IPS DF 19.7 (cell line): ENCODE results near the gene KDM4C.
"Not testable (repeated sequence)": the region's sequence is repeated elsewhere in the genome, so short reads cannot be mapped to it uniquely, and the experiment has no call there.

Source experiments
- DNase-seq: peaks from one replicate; pipeline ENCODE4 v3.0.0-alpha.2; 2013; ENCODE audit warnings: low read depth, low spot score

KDM4C gene

DNA sequence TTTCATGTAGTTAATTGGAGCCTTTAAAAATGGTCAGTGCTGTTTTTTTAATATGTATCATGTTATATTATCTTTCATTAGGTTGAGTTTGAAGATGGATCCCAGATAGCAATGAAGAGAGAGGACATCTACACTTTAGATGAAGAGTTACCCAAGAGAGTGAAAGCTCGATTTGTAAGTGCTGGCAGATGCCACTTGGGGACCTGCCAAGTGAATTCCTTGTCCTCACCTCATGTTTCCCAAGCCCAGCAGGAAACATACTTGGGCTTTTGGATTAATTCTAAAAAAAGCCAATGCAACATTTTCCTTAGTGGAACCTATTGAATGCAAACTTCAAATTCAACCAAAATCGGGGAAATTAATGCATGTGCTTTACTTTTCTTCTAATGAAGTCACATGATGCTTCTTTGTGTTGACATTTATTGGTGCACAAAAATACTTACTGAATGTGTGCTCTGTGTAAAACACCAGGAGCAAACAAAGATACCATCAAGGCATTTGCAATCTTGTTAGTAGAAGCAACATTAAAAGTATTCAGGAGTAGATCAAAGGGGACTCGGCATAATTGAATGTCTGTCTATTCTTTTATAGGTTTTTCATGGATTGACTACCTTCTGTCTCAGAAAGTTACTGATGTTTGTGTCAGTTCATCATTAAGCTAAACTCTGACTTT lies 412.1 kb downstream of the KDM4C start:
- DNase-seq = no peak

DNA sequence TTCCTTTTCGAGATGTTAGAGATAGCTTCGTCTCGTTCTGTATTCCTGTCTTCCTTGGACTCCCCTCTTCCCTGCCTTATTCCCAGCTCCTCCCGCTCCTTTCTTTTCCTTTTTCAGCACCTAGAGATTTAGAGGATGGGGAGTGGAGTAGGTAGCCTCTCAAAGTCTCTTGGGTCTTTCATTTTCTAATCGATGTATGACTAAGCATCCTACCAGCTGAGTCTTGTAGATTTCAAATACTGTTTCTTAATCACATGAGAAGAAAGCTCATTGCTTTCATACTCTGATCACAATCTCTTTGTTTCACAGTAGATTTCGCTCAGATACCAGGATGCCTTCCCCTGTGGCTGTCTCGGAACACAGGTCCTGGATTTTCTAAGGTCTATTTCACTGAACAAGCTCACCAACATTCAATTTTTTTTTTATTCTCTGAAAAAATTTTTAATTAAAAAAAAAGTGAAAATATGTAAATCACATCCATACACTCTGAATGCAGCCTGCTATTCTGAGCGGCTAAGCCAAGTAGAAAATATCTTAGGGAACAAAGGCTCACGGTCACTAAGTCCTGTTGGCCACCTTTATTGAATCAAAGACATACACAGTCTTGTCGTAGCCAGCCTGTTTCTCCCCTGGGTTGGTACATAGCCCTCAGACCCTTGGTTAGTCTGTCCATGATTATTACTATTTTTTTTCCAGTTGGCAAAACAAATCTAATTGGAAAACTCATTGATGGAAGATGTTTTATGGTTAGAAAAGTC lies 413.8 kb downstream of the KDM4C start:
- no peak for DNase-seq

DNA sequence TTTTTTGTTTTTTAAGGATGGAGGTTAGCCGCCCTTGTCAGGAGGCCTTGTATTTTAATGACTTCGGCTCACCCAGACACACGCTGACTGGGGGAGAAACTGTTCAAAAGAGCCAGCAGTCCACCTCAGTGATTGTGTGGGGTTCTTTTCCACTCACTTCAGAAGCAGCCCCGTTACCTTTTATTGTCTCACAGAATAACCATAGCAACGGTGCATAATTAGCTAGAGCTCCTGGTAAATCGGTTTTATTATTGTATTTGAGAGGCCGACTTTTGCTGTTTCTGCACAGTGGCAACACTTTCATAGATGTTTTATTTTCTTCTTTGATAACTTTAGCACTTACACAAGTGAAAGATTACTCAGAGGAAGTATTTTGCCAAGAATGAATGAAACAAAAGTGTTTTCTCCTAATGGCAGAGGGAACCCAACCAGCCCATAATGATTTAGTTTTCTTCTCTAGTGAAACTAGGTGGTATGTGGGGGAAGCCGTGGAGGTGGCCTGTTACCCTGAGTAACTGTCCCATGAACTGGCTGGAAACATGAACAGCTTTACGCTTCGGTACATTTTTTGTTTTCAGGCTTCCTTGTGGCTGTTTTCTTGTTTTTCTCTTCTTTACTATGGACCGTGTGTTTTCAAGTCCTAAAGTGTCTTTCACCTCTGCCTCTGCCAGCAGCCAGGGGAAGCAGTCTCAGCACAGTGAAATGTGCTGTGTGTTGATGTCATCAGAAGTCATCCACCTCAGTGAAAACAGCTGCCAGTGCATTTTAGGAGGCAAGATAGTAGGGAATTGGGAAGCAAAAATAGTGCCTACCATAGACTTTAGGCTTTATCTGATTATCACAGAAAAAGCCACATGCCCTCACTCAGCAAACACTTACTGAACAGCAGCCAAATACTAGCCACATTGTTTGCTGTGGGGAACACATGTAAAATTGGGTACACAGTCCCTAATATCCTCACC lies 414.7 kb downstream of the KDM4C start:
- DNase-seq = no peak

DNA sequence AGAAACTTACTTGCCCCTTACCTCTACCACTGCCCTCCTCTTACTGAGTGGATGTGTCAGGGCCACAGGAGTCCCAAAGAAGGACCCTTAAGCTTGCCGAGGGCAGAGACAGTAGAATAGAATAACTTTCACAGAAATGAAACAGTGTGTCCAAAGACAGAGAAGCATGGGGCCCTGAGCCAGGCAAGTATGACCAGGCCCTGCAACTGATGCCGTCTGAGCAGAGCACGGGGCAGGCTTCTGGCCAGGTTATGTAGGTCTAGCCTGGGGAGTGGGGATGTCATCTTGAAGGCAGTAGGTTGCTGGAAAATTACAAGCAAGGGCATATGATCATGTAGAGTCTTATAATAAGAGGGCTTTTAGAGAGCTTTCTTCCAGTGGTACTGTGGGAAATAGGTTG lies 415.4 kb downstream of the KDM4C start:
- DNase-seq = no peak

DNA sequence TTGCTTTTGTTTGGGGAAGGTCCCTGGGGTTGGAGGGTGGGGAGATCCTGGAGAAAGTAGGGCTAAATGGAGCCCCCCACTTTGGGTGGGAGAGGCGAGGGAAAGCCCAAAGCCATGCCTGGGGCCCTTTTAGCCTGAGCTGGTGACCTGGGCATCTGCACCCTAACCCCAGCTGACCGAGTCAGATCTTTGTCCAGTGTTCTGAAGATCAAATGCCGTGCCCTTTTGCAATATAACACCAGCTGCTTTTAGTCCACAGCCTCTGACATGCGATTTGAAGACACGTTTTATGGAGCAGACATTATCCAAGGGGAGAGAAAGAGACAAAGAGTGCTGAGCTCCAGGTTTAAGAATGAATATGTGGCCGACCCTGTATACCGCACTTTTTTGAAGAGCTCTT lies 416.5 kb downstream of the KDM4C start:
- no peak for DNase-seq

DNA sequence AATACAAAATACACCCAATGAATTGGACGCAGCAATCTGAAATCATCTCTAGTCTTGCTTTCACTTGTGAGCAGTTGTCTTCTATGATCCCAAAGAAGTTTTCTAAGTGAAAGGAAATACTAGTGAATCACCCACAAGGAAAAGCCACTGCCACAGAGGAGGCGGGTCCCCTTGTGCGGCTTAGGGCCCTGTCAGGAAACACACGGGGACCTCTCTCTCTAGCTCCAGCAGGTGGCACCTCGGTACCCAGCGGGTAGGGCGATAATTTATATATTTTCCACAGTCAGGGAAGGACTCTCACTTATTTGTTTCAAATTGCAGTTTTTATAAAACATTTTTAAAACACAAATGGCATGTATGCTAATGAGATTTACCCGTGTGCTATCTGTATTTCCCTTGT lies 417.1 kb downstream of the KDM4C start:
- no peak for DNase-seq

DNA sequence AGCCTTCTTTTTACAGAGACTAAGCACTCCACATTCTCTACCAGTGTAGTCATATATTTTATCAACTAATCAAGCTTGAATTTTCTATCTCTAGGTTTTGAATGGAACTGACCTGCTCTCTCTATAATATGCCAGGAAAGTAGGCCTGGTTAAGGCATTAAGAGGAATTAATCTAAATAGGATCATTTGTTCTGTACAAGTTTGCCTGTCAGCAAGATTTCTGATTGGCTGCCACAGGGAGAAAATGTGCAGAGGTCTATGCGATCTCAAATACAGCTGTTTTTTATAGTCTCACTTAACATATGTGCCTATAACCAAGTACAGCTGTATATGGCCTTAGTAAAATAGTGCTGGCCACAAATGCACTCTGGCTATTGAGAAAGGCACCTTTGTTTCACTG lies 418.8 kb downstream of the KDM4C start:
- DNase-seq = no peak

DNA sequence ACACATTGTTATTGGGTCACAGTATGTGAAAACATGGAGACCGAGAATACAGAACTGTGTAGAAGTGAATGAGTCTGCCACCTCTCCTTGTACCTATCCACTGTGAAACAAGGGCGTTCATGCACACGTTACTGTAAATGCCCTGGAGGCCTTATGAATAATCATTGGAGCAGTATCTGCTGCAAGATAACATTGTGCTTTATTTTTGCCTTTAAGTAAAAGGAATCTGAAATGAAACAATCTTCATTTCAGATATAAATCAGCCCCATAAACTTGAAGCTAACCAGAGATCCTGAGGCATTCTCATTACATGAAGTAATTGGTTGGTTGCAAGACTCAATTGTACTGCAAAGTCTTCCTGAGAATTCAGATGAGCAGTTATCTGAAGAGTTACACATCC lies 419.6 kb downstream of the KDM4C start:
- no peak for DNase-seq

DNA sequence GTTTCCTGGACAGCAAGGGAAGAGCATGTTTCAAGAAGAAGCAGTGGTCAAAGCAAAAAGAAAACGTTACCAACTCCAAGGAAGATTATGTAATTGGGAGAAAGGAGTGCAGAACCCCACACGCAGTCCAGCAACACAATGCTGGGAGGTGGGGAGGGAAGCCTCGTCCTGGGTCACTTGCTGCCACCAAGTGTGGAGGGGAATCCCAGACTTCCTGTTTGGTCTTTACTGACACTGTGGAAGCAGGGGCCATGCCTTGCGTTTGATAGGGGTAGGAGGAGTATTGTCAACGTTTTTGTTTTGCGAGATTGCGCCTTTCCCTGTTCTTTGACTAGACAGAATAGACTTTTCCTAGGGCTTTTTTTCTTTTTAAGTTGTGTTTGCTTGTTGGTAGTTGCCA lies 421.0 kb downstream of the KDM4C start:
- no peak for DNase-seq

DNA sequence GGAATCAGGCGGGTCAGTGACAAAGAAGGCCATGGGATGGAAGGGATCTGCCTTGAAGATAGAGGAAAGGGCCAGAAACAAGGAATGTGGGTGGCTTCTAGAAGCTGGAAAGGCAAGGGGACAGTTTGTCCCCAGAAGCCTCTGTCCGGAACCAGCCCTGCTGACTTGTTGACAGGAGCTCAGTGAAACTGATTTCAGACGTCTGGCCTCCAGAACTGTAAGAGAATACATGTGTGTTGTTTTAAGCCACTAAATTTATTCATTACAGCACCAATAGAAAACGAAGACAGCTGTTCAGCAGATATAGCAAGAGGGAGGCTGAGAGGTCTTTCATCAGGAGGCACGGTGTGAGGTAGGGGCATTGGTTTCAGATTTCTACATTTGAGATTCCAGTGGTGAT lies 422.5 kb downstream of the KDM4C start:
- DNase-seq = no peak

DNA sequence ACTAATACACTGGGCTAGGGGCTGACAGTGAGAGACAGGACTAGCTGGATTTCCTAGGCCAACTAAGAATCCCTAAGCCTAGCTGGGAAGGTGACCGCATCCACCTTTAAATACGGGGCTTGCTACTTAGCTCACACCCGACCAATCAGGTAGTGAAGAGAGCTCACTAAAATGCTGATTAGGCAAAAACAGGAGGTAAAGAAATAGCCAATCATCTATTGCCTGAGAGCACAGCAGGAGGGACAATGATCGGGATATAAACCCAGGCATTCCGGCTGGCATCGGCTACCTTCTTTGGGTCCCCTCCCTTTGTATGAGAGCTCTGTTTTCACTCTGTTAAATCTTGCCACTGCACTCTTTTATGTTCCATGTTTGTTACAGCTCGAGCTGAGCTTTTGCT lies 425.4 kb downstream of the KDM4C start:
- DNase-seq = not testable (repeated sequence)

DNA sequence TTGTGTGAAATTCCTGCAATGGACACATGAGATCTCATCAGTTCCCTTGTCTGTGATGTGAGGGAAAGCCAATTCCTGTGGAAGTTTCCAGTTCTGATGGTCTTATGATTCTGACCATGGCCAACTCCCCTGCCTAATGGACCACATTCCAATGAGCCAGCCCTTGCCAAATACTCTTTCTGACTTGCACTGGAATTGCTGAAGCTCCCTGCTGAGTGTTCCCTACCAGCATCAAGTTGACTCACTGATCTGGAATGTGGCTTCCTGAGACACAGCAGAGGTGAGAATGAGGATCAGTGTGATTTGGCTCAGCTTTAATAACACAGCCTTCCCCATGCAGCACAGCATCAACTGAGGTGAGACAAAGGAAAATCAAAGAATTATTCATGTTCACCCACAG lies 427.8 kb downstream of the KDM4C start:
- DNase-seq = peak; percentile 88

DNA sequence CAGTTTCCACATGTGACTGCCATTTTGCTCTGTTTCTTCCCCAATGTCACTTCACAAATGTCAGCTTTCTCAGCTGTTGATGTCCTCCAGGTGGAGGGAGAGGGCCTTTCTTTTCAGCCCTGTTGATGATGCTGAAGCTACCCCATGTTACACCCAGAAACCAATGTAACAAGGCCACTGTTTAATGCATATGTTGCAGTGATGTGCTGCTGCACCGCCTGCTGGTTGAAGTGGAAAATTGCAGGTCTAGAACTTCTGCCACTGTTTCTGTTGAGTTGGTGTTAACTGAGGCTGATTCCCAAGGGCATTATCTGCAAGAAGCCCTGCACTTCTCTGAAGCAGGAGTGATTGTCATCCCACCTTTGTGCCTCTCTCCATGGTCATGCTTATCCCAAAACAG lies 428.4 kb downstream of the KDM4C start:
- DNase-seq = no peak

DNA sequence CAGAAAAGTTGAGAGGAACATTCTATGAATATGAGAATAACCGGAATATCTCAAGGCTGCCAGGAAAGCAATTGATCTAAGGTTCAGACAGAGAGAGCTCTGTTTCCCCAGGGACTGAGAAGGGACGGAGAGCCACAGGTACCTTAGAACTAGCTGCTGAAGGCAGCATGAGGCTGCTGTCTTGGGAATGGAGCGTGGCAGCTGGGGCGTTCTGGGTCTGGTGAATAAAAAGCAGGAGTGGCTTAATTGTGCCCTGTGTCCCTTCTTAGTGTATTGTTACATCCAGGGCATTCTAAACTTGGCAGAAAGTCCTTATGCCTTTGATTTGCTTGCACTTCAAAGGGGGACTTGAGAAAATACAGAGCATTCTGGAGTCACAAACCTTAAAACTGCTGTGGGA lies 434.5 kb downstream of the KDM4C start:
- DNase-seq = no peak

DNA sequence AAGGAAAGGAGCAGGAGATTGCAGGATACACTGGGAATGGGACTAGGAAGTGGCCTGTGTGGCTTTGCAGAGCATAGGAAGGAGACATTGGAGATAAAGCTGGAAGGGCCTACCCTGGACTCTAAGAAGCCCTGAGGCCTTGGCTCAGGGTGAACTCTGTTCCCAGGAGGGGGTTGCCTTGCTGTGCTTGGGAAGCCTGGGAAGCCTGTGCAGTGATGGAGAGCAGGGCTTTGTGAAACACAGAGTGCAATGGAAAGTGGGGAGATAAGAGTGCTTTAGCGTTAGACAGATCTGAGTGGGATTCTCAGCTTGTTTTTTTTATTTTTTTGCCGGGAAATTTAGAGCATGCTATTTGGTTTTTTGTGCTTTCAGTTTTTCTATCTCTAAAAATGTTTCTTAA lies 437.8 kb downstream of the KDM4C start:
- DNase-seq = no peak

DNA sequence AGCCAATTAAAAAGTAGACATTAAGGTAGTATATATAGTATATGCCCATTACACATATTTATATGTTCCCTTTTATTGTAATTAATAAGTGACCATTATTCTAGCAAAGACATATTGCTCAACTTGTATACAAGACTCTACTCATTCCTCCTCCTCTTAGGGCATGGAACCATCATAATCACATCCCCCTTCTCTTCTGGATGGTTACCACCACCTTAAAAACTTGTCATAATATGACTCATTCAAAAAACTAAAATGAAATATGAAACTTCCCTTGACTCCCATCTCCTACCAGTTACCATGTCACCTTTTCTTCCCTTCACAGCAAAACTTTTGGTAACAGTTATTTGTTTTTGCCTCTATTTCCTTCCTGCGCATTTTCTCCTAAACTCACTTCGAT lies 438.7 kb downstream of the KDM4C start:
- DNase-seq = no peak

DNA sequence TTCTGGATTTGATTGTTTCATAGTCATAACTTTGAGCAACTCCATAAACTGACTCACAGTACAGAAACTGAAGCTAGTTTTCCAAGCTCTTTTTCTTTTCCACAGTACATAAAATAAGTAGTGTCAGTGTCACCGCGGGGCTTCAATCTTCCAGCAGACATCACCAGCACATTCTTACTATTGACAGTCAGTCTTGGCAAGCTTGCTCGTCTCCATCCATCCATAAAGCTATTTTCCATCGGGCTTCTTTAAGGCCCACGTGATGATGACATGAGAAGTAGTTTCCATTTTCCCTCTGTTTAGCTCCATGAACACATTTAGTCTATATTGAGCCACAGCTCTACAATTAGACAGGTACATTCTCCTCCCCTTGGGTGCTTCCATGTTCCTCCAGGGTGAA lies 443.4 kb downstream of the KDM4C start:
- DNase-seq = no peak

DNA sequence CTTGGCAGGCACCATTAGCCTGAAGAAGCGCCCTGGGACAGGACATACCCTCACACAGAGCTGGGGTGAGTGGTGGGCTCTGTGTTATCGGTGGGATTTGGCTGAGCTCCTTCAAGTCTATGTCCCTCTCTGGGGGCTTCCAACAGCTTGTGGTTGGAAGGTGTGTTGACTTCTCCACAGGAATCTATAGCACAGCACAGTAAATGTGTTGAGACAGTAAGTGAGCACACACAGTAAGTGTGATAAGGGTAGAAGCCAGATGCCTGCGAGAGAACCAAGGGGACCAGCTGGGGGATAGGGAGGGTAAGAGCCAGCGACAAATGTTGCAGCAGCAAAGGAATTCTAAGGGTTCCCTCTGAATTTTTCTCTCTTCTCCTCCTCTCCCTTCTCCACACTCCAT lies 448.0 kb downstream of the KDM4C start:
- no peak for DNase-seq

DNA sequence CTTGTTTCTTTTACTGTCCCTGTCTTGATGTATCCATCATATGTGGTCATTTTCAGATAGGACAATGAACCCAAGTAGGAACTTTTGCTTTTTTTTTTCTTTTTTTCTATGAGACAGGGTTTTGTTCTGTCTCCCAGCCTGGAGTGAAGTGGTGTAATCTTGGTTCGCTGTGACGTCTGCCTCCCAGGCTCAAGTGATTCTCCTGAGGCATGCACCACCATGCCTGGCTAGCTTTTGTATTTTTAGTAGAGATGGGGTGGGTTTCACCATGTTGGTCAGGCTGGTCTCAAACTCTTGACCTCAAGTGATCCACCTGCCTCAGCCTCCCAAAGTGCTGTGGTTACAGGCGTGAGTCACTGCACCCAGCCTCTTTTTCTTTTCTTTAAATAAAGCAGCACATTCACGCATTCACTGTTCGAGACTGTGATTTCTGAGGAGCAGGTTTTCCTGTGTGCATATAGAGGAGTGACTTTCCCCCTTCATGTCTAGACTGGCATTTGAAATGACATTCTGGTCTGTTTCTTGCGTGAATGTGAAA lies 448.5 kb downstream of the KDM4C start:
- DNase-seq = no peak

DNA sequence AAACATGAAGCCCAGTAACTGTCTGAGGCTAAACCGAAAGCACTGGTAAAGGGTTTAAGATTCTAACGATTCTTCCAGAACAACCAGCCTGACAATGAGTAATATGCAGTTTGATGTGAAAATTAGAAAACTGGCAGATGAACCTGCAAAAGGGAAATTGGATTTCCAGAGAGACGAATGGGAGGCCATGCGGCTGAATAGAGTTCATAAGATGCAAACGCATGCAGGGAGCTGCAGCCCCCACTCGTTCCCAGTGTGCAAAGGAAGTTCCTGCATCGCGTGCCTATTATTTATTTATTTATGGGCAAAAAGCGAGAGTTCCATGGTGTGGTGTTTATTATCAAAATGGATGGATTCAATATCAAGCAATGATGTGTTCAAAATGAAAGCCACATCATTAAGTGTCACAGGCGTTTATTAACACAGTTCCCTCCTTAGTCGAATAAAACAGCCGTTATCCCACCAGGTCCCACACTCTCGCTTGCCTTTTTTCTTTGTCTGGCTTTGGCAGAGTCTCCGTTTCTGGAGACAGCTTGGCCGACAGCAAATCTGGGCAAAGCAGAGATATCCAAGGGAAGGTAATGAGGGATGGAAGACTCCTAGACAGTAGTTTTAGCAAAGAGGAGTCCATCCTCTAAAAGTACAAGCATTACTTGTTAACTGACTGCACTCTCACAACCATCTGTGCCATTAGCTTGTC lies 451.4 kb downstream of the KDM4C start:
- no peak for DNase-seq

DNA sequence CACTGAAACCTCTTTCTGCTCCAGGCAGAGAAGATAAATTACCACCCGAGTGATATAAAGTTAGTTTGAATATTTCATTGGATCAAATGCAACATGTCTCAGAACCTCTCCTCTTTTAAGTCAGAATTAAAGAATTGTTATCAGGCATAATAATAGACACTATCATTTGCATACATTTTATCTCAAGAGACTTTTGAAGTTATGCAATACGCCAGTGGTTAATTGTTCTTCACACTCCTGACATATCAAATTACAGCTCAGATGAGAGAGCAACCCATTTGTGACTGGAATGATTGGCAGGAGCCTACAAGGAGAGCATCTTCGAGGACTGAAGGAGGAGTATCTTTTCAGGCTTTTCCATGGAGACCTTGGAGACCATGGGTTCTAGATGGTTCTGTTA lies 452.2 kb downstream of the KDM4C start:
- no peak for DNase-seq
